ENCODE results near the gene PRDM11.
"Not testable (repeated sequence)": the region's sequence is repeated elsewhere in the genome, so short reads cannot be mapped to it uniquely, and the experiment has no call there.

The PRDM11 gene

GRCh38 chr11:45243967-45244366 lies 97.5 kb downstream of the PRDM11 start:
- no peak for DNase-seq

DNA sequence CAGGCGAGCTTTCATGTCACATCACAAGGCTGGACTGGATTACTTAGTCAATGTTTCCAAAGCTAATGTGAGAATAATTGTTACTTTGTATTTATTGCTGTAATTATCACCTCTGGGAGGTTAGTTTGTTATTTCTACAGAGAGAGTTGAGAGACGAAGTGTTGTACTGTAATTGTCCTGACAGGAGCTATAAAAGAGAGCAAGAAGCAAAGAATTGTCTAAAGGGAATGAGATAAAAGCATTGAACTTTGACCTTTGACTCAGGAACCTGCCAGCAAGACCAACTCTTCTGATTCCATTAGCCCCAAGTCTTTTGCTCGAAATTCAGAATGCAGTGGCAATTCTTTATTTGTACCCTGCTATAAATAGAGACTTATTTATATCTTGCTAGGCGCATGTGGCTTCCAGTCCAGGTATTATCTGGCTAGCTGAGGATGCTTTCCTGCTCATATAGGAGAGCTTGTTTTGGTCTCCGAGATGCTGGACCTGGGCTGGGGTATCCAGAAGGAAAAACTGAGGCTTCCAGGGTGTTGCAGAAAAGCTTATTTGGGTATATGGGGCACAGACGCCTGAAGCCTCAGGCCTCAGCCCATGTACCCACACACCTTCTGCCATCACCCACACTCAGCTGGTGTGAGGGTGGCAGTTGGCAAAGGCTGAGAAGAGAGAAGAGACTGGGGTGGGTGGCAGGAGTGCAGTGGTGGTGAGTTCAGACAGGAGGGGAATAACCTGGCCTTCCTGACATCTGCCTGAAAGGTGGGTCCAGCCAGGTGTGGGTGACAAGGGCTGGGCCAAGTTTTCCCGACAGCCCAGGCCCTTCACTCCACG lies 99.0 kb downstream of the PRDM11 start:
- DNase-seq = no peak

- no peak for DNase-seq
Observed at GRCh38 chr11:45246241-45246640, 99.8 kb downstream of the PRDM11 start.

DNA sequence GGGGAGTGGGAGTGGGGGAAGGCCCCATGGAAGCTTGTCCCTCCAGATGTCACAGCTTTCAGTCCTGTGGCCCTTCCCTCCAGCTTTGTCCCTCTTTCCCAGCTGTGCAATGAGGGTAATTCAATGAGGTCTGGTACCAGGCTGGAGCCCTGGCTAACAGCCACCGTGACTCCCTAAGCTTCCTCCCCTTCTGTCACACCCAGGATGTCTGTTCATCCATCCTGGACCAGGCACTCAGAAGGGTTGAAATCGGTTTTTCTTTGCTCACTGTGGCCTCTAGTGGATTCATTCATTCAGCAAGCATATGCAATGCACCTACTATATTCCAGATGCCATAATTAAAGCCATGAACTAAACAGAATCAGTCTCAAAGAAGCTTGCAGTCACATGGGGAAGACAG lies 101.0 kb downstream of the PRDM11 start:
- no peak for DNase-seq

DNA sequence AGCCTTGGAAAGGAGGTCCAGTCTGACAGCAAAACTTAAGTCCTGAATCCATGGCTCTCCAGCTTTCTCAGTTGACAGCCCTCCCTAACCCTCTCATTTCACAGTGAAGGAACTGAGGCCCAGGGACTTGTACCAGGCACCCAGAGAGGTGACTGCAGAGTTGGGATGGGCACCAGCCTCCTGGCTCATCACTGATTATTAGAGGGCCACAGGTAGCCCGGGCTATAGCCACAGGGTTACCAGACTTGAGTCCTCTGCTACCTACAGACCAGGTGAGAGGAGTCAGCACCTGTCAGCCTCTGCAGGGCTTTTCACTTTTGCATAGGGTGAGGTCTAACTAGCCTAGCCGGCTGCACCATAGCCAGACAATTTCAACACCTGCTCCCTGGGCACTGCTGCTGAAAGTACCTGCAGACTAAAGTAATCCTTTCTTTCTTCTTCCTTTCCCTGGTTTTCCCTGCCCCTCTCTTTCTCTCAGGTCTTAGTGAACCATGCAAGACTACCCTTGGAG lies 102.1 kb downstream of the PRDM11 start:
- DNase-seq = no peak

GRCh38 chr11:45249372-45249771 lies 102.9 kb downstream of the PRDM11 start:
- not testable (repeated sequence) for DNase-seq

- no peak for DNase-seq
Observed at GRCh38 chr11:45250035-45250718, 103.7 kb downstream of the PRDM11 start.

GRCh38 chr11:45252134-45252856 lies 105.9 kb downstream of the PRDM11 start:
- DNase-seq = no peak

DNA sequence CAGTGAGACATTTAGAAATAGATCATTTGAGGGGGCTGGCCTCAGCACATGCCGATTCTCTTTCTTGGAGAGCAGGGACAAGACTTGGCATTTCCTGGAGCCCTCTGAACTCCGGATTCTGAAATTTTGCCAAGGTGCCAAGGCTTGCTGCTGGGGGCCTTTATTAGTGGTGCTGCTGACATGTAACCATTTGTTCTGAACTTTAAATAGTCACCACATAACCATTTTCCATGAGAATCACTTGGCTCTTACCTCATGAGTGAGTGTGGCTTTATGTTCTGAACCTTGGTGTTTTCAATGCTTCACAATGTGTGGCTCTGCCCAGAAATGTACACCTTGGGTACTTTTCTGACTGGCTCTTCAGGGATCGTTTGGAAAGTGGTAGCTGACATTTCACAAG lies 106.4 kb downstream of the PRDM11 start:
- no peak for DNase-seq

DNA sequence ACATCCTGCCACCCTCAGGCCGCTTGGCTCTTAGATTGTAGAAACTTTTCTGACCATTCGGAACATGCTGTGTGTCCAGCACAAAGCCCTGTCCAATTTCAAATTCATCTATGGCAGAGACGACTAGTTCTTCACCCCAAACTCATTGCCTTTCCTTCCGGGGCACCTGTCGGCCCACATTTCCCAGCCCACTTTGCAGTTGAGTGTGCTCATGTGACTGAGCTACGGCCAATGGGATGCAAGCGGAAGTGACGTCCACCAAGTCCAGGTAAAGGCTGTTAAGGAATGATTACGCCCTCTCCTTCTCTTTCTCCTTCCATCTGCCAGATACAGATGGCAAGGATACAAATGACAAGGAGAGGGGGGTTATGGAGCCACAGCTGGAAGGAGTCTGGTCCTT lies 107.2 kb downstream of the PRDM11 start:
- DNase-seq = no peak

DNA sequence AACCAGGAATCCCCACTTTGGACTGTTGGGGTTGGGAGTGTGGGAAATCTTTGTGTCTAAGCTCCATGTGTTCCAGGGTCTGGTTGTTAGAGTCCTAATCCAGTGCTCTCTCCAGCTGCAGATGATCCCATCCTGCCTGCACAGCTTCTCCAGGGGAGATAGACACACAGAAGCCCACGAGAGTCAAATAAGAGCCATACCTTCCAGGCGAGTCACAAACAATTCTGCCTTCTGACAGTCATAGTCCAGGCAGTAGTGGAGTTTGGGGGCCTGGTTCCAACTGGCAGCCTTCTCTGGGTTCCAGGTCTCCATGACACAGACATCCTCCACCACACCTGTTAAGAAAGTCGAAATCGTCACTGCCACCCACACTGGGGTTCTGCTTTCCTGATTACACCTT lies 107.6 kb downstream of the PRDM11 start:
- DNase-seq = no peak

DNA sequence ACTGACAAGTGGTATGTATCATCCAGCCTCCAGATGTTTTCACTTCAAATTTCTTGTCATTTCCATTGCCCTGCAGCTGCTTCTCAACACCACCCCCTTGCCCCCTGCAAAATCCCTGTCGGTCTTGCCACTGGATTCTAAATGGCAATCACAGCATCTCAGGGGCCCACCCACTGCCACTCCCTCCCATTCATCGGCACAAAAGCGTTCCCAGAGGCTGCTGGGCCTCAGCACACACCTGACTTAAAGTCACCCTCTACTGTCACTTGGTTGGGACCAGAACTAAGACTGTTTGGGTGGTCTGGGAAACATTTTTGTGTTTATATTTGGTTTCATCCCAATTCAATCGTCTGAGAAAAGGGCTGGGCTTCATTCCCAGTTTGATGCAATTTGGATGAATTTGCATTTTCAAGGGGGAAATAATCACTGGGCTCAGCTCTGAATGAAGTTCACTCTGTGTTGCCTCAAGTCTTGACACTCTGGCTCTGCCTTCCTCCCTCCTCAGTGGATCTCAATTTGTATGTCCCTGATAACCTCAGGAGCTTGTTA lies 112.6 kb downstream of the PRDM11 start:
- DNase-seq = no peak

DNA sequence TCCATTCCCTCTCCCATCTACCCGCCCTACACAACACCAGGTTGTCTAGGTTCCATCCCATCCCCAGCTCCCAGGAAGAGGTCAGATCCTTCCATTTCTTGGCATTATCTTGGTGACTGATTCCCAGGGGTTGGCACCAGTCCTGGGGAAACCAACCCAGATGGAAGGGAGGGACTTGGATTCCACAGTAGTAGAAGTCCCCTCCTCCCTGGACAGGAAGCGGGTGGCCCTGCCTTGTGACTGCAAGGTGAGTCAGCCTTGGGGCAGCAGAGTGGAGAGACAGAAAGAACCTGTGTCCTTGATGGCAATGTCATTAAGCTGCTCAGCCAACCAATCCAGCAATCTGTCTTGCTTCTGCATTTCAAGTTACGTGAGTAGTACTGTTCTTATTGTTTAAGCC lies 113.2 kb downstream of the PRDM11 start:
- no peak for DNase-seq

- DNase-seq = no peak
Observed at GRCh38 chr11:45260071-45260470, 113.6 kb downstream of the PRDM11 start.

DNA sequence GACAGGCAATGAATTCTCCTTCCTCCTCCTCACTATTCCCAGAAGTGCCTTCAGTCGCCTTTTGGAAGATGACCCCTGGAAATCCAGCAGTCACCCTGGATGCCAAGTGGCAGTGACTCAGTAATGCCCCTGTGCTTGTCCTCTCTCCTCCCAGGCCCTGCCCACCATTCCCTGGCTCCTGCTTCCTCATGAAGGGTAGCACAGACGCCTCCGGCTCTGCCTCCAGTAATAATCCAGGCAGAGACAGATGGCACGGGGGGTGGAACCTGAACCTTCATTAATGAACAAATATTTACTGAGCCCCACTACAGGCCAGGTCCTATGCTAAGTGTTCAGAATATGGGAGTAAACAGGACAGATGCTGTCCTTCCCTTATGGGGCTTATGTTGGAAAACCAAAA lies 116.5 kb downstream of the PRDM11 start:
- no peak for DNase-seq

- DNase-seq = no peak
Observed at GRCh38 chr11:45263773-45264172, 117.3 kb downstream of the PRDM11 start.

DNA sequence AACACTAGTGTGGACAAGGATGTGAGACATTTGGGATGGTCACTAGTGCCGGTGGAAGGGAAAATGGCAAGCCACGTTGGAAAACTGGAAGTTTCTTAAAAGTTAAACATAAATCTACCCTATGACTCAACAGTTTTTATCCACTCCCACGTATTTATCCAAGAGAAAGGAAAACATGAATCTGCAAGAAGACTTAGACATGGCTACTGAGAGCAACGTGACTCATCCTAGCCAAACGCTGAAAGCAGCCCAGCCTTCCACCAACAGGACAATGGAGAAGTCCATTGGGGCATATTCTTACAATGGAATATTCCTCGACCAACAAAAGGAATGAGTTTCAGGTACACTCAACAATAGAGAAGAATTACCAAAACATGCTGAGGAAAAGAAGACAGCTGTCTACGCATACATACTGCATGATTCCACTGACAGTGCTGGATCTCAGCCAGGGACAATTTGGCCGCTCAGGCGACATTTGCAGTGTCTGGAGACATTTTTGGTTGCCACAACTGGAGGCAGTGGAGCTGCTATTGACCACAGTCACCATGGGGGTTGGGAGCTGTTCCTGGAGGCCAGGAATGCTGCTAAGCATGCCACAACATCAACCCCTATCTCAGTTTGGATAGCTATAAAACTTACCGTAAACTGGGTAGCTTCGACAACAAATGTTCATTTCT lies 118.5 kb downstream of the PRDM11 start:
- no peak for DNase-seq

DNA sequence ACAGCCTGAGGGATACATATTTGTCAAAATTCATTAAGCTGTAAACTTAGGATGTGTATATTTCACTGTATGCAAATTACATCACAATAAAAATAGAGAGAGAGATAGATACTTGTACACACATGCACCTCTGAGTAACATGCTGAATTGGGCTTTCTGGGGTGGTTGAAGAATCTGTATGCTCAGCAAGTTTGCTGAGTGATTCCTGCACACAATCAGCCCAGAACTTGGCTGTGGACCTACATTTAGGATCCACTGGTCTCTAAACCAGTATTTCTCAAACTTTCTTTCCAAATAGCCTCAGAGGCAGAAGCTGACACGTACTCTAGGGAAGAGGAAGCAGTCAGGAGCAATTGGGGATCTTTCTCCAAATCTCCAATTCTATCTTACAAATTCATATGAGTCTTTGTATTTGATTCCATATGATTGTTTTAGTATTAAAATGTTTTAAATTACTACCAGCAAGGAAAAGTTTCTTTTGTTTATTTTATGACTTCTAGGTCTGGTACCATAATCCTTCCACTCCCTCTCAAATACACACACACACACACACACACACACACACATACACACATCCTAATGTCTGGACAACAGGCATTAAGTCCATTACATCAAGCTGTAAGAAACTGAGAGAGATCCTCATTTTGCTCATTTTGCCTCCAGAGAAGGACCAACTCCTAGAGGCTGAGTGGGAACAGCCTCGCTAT lies 119.7 kb downstream of the PRDM11 start:
- no peak for DNase-seq

DNA sequence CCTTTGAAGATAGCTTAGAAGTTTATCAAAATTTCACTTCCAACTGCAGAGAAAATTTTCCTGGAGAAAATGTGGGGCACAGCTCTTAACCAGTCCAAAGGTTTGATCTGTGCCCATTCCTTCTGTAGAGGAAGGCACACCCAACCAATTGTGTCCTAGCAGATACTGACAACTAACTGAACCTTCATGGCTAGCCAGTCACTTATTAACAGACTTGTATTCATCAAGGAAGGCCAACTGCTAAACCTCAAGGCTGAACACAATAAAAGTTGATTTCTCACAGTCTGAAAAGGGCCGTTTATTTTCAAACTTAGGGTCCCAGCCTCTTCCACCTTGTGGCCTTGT lies 120.2 kb downstream of the PRDM11 start:
- no peak for DNase-seq

DNA sequence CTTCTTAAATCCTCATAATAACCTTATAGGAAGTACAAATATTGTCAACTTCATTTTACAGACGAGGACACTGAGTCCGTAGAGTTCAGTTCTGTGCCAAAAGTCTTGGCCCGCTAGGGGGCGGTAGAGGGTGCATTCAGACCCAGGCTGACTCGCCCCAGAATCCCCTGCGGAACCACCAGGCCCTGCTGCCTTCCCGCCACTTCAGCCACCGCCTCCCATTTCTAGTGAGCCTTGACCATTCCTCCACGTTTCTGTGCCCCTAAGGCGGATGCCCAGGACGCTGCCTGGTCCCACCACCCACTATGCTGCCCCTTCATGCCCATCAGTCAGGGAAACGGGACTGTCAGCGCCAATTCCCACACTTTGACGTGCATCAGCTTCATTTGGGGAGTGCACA lies 120.6 kb downstream of the PRDM11 start:
- DNase-seq = no peak

DNA sequence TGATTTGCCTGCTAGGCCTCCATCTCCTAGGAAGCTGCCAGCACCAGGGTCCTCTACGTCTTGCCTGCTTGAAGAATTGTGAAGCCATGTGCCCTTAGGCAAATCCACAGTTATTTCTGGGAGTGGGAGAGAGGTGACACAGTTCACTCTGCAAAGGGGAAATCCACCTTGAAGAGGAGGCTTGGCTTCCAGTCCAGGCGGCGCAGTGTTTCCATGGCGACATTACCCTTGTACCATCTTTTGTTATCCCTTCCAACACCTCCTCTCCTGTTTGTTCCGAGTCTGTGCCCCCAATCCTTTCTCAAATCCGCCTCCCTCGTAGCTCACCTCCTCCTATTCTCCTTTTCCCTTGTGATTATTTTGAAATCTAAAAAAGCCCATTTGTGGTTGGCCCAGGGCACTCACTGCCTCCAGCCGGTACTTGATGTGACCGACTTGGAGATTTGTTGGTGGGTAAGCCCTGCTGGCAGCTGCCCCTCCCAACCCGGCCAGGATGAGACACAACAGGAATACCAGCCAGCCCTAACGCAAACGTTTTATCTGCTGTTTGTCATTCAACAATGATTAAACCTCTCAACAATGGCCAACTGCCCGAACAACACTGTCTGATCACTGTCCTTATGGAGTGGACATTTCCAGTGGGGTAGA lies 121.3 kb downstream of the PRDM11 start:
- no peak for DNase-seq

DNA sequence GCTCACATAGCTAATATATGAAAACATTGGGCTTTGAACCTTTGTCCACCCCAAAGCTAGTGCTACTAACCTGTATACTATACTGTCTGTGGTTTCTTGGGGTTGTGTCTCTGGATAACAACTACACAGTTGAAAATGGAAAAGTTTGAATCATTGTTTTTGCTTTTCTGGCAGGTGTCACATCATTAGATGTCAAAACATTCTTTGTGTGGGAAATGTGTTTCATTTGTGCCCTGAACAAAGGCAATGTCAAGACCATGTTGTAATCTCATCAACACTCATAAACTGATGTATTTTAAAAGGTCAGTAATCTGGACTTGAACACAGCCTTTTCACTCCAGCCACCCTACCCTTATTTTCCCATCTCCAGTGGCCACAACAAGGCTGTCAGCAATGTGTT lies 123.2 kb downstream of the PRDM11 start:
- DNase-seq = no peak
